BJ (cell line): ENCODE measurements around the gene SPTBN4. TPM values are rescaled to one million over a fixed set of nuclear protein-coding genes. Genes with fewer than 3 reads are reported as not detected.
A peak's percentile ranks its signal among the peaks of the same experiment; 100 is the strongest.

ENCODE experiments used
- CTCF ChIA-PET: fragments of 350-600 bp; formaldehyde crosslinking; extraction: SDS; loops from one replicate; lab custom pipeline; 2021; ENCODE audit warnings: antibody characterized with exemption, inconsistent platforms; lab: Yijun Ruan, JAX
- POLR2A ChIA-PET: fragments of 300-600 bp; sonication (Branson Sonifier 250); formaldehyde crosslinking; extraction: SDS; loops from one replicate; lab custom pipeline; 2021; ENCODE audit warnings: antibody characterized with exemption; lab: Charles Lee
- DNase-seq: peaks from one replicate; pipeline ENCODE4 v3.0.0-alpha.2; 2011; ENCODE audit warnings: low read depth
- H3K27me3 ChIP-seq: 2 replicates; pipeline ENCODE4 v1.6.0; 2011; ENCODE audit warnings: low read length; ENCODE audit not compliant: control insufficient read depth, insufficient read depth
- H3K36me3 ChIP-seq: 2 replicates; pipeline ENCODE4 v1.5.1; 2011; ENCODE audit warnings: low read length; ENCODE audit not compliant: control insufficient read depth, insufficient read depth
- H3K4me3 ChIP-seq: 2 replicates; pipeline ENCODE4 v1.5.1; 2011; ENCODE audit warnings: low read depth, mild to moderate bottlenecking, control low read depth, low read length
- CTCF ChIP-seq: IDR thresholded peaks from 2 replicates; pipeline ENCODE4 v1.5.1; 2011; ENCODE audit warnings: low read depth, mild to moderate bottlenecking, control low read depth, inconsistent platforms, low read length, moderate library complexity; ENCODE audit not compliant: insufficient read depth
- polyA plus RNA-seq: library from polyadenylated mRNA; depleted of rRNA; stranded (reverse); fragments of >200 nt; gene quantifications from 2 replicates; pipeline ENCODE4 v1.2.3, GENCODE V29; 2011

SPTBN4 gene
- polyA plus RNA-seq, 1 experiment, result 0.93 TPM

GRCh38 chr19:40592170-40592569 is 125.4 kb downstream of the SPTBN4 start:
- POLR2A ChIA-PET, result no interaction called here
- CTCF ChIA-PET, result interaction anchor here (1.4 kb wide), 1 partner anchor 43 kb away, joined by 4 read pairs; no protein-coding TSS in a partner anchor
- Histone ChIP-seq H3K4me3 (no peak overlapping the region), H3K27me3 (no peaks in the 10 kb centered on the region), H3K36me3 (peaks cover 3% of the 10 kb centered on the region; the same call in 1 of the 2 replicates)
- no peak for DNase-seq
- no peak for TF ChIP-seq CTCF

- no peak overlapping the region for H3K4me3 ChIP-seq
- DNase-seq, result no peak
- no peaks in the 10 kb centered on the region for H3K36me3 ChIP-seq
- ChIA-PET CTCF (interaction anchor here (0.6 to 1.1 kb wide), 5 partner anchors 9 to 302 kb away, joined by 3 to 4 read pairs (median 3); no protein-coding TSS in a partner anchor), POLR2A (no interaction called here)
- TF ChIP-seq CTCF, result no peak
- no peaks in the 10 kb centered on the region for H3K27me3 ChIP-seq
Observed at GRCh38 chr19:40594255-40594654, 127.5 kb downstream of the SPTBN4 start.

DNA sequence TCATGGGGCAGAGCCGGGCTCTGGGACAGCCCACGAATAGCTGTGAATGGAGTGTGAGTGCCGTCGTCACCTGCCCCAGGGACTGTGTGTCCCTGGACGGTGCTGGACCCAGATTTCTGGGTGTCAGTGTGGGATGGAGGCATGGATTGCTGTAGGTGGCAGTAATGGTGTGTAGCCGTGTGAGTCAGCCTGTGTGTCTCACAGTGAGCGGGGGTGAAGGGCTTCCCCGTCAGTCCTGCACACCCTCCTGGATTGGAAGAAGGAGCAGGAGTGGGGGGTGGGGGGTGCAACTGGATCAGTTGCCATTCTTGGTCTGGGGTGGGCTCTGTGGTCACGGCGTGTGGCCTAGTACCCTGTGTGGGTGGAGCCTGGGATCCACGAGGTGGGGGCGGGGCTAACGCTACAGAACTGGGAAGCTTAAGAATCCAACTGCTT is 127.9 kb downstream of the SPTBN4 start:
- ChIA-PET CTCF (interaction anchor here (0.6 to 2.9 kb wide), 10 partner anchors 8 to 302 kb away, joined by 3 to 16 read pairs (median 4); no protein-coding TSS in a partner anchor), POLR2A (no interaction called here)
- Histone ChIP-seq H3K27me3 (no peaks in the 10 kb centered on the region), H3K4me3 (0 out of 2 replicates have a peak overlapping the region, but pooled peaks have one; percentile 10), H3K36me3 (no peaks in the 10 kb centered on the region)
- no peak for DNase-seq
- TF ChIP-seq CTCF, result peak; percentile 33; the same call in 1 of the 2 replicates

DNA sequence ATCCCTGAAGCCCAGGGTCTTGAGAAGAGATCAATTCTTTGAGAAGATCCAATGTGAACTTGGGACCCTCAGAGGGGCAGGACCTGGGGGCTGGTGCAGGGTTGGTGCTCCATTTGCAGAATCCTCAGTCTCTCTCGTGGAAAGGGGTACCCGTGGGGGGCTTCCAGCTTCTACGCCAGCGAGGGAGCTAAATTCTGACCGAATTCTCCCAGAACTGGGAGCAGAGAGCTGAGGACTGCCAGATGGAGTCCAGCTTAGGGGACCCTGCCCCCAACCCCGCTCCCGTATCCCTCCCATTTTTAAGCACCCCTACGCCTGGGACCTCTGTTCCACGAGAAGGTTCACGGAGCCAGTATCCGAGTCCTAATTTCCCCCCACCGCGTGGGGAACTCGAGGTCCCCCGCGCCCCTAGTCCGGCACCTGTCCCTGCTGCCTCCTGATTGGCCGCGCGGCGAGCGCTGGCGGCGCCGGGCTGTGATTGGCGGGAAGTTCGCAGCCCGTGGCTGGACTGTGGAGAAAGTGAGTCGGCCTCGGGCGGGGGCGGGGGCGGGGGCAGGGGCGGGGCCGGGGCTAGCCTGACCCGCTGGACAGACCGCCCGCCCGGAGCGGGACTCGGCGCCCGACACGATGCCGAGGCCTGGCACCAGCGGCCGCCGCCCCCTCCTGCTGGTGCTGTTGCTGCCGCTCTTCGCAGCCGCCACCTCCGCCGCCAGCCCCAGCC is 130.0 kb downstream of the SPTBN4 start:
- ChIA-PET CTCF (interaction anchor here (0.6 to 2.9 kb wide), 3 partner anchors 19 to 292 kb away, joined by 3 to 16 read pairs (median 4); no protein-coding TSS in a partner anchor), POLR2A (no interaction called here)
- Histone ChIP-seq H3K4me3 (peak overlapping the region; percentile 37), H3K27me3 (0 out of 2 replicates have a peak, but pooled peaks cover 2% of the 10 kb centered on the region), H3K36me3 (no peaks in the 10 kb centered on the region)
- TF ChIP-seq CTCF, result no peak
- no peak for DNase-seq

GRCh38 chr19:40597329-40597838 is 130.6 kb downstream of the SPTBN4 start:
- H3K27me3 ChIP-seq, result 0 out of 2 replicates have a peak, but pooled peaks cover 2% of the 10 kb centered on the region
- POLR2A ChIA-PET, result no interaction called here
- H3K4me3 ChIP-seq, result peak overlapping the region; percentile 37
- no peak for TF ChIP-seq CTCF
- CTCF ChIA-PET, result interaction anchor here (2.9 to 4.0 kb wide), 2 partner anchors 27 to 36 kb away, joined by 16 read pairs; no protein-coding TSS in a partner anchor
- no peak for DNase-seq
- H3K36me3 ChIP-seq, result no peaks in the 10 kb centered on the region
